OCI-LY7 (cell line): ENCODE results near the gene SERPINA12.

Experiments
- CTCF ChIP-seq: fragments of 200-600 bp; sonication (generic); conservative IDR thresholded peaks from 2 replicates; pipeline ENCODE4 v1.5.1; 2014; ENCODE audit warnings: mild to moderate bottlenecking, antibody characterized with exemption, low read length, moderate library complexity, mixed read lengths
- EZH2phosphoT487 ChIP-seq: fragments of 200-600 bp; sonication (generic); IDR thresholded peaks from 2 replicates; pipeline ENCODE4 v1.6.1; 2018; ENCODE audit warnings: low read depth, borderline replicate concordance, mild to moderate bottlenecking, mixed run types, antibody characterized with exemption, low read length, moderate library complexity, mixed read lengths

DNA sequence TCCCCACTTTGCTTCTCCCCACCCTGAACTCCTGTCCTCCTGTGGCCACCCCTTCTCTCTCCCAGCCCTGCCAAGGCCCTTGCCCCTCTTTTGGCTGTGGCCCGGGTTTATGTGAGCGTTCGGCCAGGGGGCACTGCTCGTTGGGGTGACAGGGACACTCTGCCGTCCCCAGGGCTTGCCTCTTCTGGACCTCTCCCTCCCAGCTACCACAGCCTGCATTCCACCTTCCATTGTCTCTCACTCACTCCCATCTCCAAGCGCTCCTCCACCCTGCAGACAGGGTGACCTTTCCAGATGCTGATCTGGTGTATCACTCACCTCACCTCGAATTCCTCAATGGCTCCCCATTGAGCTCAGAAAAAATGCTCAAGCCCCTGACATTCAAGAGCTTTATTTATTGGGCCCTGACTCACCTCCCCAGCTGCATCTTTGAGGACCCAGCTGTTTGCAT lies 34.7 kb downstream of the SERPINA12 start:
- TF ChIP-seq EZH2phosphoT487 = no peak
- TF ChIP-seq CTCF = no peak
